Left ventricle myocardium inferior (tissue), 1 donor: ENCODE measurements around the gene RERG. TPM values are rescaled to one million over a fixed set of nuclear protein-coding genes. Genes with fewer than 3 reads are reported as not detected.

Experiments used
- DNase-seq: peaks from one replicate; pipeline ENCODE4 v3.0.0-alpha.2; 2020
- H3K27ac ChIP-seq: fragments of 200-600 bp; replicated peaks from 2 replicates; pipeline ENCODE4 v1.8.0; 2021
- H3K27me3 ChIP-seq: fragments of 200-600 bp; 2 replicates; pipeline ENCODE4 v1.8.0; 2021; ENCODE audit warnings: low read depth
- H3K36me3 ChIP-seq: fragments of 200-600 bp; 2 replicates; pipeline ENCODE4 v1.8.0; 2021
- H3K4me1 ChIP-seq: fragments of 200-600 bp; 2 replicates; pipeline ENCODE4 v1.8.0; 2021
- H3K4me3 ChIP-seq: fragments of 200-600 bp; 2 replicates; pipeline ENCODE4 v1.8.0; 2021; ENCODE audit warnings: mild to moderate bottlenecking, moderate library complexity
- H3K9me3 ChIP-seq: fragments of 200-600 bp; replicated peaks from 2 replicates; pipeline ENCODE4 v1.8.0; 2021
- CTCF ChIP-seq: fragments of 200-600 bp; IDR thresholded peaks from 2 replicates; pipeline ENCODE4 v1.8.0; 2021; ENCODE audit warnings: antibody characterized with exemption, mild to moderate bottlenecking, borderline replicate concordance
- intact Hi-C: fragments of 100-400 bp; cut with micrococcal nuclease; formaldehyde crosslinking; loops from one replicate; pipeline ENCODE4 v1.11.0; 2022
- total RNA-seq: library from RNA; stranded (reverse); fragmentation: NEBNext Ultra II Directional; extraction: Animal tissue kit (Norgen Biotek cat#: 25700); gene quantifications from one replicate; pipeline ENCODE4 v1.2.1, GENCODE V29; 2021
- donor health status: DM: no; HTN: yes; CAD: no; lungs with severe emphysema.

RERG gene
- total RNA-seq, 1 donor from 2014 or later: 4.5 TPM

GRCh38 chr12:15234508-15234907 lies 13.3 kb upstream of the RERG start:
- no peak for DNase-seq
- Histone ChIP-seq H3K27me3 (peaks cover 35% of the 10 kb centered on the region), H3K4me1 (no peaks in the 10 kb centered on the region), H3K4me3 (no peak overlapping the region), H3K36me3 (no peaks in the 10 kb centered on the region), H3K9me3 (no peaks in the 10 kb centered on the region), H3K27ac (no peak overlapping the region)
- TF ChIP-seq CTCF: no peak
- intact Hi-C loops: loop anchor here (5.0 kb wide), 1 partner anchor 33 kb away; no protein-coding TSS in a partner anchor

GRCh38 chr12:15234011-15234410 lies 12.8 kb upstream of the RERG start:
- Histone ChIP-seq H3K4me1 (no peaks in the 10 kb centered on the region), H3K9me3 (no peaks in the 10 kb centered on the region), H3K27me3 (peaks cover 37% of the 10 kb centered on the region), H3K27ac (no peak overlapping the region), H3K36me3 (no peaks in the 10 kb centered on the region), H3K4me3 (no peak overlapping the region)
- no peak for TF ChIP-seq CTCF
- intact Hi-C loops: loop anchor here (5.0 kb wide), 1 partner anchor 33 kb away; no protein-coding TSS in a partner anchor
- no peak for DNase-seq

- Histone ChIP-seq H3K36me3 (no peaks in the 10 kb centered on the region), H3K9me3 (no peaks in the 10 kb centered on the region), H3K27ac (no peak overlapping the region), H3K4me3 (no peak overlapping the region), H3K4me1 (no peaks in the 10 kb centered on the region), H3K27me3 (peaks cover 41% of the 10 kb centered on the region)
- no peak for TF ChIP-seq CTCF
- intact Hi-C loops: loop anchor here (5.0 kb wide), 1 partner anchor 34 kb away; no protein-coding TSS in a partner anchor
- no peak for DNase-seq
These were observed 11.7 kb upstream of the RERG start for GRCh38 chr12:15232959-15233358.

- no peak for TF ChIP-seq CTCF
- H3K9me3 ChIP-seq: no peaks in the 10 kb centered on the region
These were observed 10.3 kb upstream of the RERG start for GRCh38 chr12:15231493-15231892.

GRCh38 chr12:15230751-15231150 lies 9.5 kb upstream of the RERG start:
- intact Hi-C loops: loop anchor here (5.0 kb wide), 1 partner anchor 37 kb away; no protein-coding TSS in a partner anchor
- TF ChIP-seq CTCF: no peak
- Histone ChIP-seq H3K9me3 (no peaks in the 10 kb centered on the region), H3K4me1 (no peaks in the 10 kb centered on the region), H3K36me3 (no peaks in the 10 kb centered on the region), H3K27ac (no peak overlapping the region), H3K4me3 (no peak overlapping the region), H3K27me3 (peaks cover 45% of the 10 kb centered on the region)
- DNase-seq: no peak

More at GRCh38 chr12:15231493-15231892, 10.3 kb upstream of the RERG start:
- Histone ChIP-seq H3K27me3 (peaks cover 44% of the 10 kb centered on the region), H3K4me1 (no peaks in the 10 kb centered on the region), H3K4me3 (no peak overlapping the region), H3K36me3 (no peaks in the 10 kb centered on the region), H3K27ac (no peak overlapping the region)
- intact Hi-C loops: loop anchor here (5.0 kb wide), 1 partner anchor 36 kb away; no protein-coding TSS in a partner anchor
- DNase-seq: no peak
